NK-92 treated with Interleukin-12 subunit alpha and Interleukin-12 subunit beta, amount 100 ng/mL, for 24 hours (cell line): Measurements from ENCODE around the gene EVL.

ENCODE experiments used
- DNase-seq: peaks from one replicate; lab custom pipeline; 2025; lab: John Stamatoyannopoulos, UW

The EVL gene

GRCh38 chr14:100130521-100130920 lies 65.3 kb downstream of the EVL start:
- DNase-seq, result no peak

- no peak for DNase-seq
These were observed 66.0 kb downstream of the EVL start for GRCh38 chr14:100131181-100131580.

GRCh38 chr14:100132161-100132902 lies 67.1 kb downstream of the EVL start:
- DNase-seq, result no peak

GRCh38 chr14:100132903-100133510 lies 67.8 kb downstream of the EVL start:
- DNase-seq, result no peak

- no peak for DNase-seq
These were observed 69.4 kb downstream of the EVL start for GRCh38 chr14:100134586-100134985.

- DNase-seq, result no peak
These were observed 69.9 kb downstream of the EVL start for GRCh38 chr14:100135073-100135472.

- DNase-seq, result no peak
These were observed 70.6 kb downstream of the EVL start for GRCh38 chr14:100135784-100136183.

GRCh38 chr14:100137173-100137572 lies 72.0 kb downstream of the EVL start:
- DNase-seq, result no peak

GRCh38 chr14:100138082-100138787 lies 73.0 kb downstream of the EVL start:
- no peak for DNase-seq

GRCh38 chr14:100138955-100139354 lies 73.7 kb downstream of the EVL start:
- DNase-seq, result no peak

GRCh38 chr14:100140452-100141078 lies 75.3 kb downstream of the EVL start:
- no peak for DNase-seq

- no peak for DNase-seq
These were observed 75.9 kb downstream of the EVL start for GRCh38 chr14:100141098-100141497.

GRCh38 chr14:100142073-100143040 lies 77.1 kb downstream of the EVL start:
- no peak for DNase-seq

- DNase-seq, result no peak
These were observed 78.3 kb downstream of the EVL start for GRCh38 chr14:100143523-100143922.

GRCh38 chr14:100143934-100144333 lies 78.7 kb downstream of the EVL start:
- DNase-seq, result no peak

GRCh38 chr14:100144645-100144995 lies 79.4 kb downstream of the EVL start:
- DNase-seq, result no peak

- DNase-seq, result no peak
These were observed 79.9 kb downstream of the EVL start for GRCh38 chr14:100144996-100145646.

GRCh38 chr14:100145682-100146464 lies 80.7 kb downstream of the EVL start:
- DNase-seq, result no peak

GRCh38 chr14:100146531-100147091 lies 81.4 kb downstream of the EVL start:
- no peak for DNase-seq

GRCh38 chr14:100147181-100147631 lies 82.0 kb downstream of the EVL start:
- no peak for DNase-seq
